ENCODE measurements around the gene DENND6B. TPM values are rescaled to one million over a fixed set of nuclear protein-coding genes. Genes with fewer than 3 reads are reported as not detected.

Gene DENND6B
- polyA plus RNA-seq, 1 donor from 2014 or later, result 51.0 TPM

DNA sequence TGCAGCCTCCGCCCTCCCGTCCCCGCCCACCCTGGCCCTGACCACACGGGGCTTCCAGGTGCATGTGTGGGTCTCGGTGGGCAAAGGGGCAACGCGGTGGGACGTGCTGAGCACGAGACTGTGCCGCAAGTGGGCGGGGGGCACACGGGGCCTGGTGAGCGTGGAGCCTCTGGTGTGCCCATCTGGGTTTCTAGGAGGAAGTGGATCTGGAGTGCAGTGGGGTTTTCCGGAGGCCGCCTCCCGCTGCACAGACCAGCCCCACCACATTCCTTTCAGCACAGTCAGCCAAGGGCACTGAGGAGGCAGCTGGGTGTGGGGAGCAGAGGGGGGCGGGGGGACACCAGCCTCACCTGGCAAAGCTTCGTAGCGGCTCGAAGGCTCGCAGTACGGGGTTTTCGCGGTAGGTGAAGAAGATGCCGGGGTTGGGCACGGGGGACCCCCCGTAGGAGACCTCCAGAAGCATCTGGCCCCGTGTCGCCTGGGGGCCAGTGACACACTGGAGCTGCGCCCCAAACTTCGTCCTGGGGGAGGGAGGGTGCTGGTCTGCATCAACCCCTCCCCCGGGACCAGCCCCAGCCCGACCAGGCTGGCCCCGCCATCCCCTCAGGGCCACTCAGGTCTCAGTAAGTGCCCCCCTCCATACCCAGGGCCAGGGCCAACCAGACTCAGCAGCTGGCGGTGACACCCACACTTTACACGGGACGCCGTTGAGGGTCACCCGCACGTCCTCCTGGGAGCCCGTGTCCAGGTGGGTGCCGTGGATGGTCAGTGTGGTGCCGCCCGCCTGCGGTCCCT, 44.3 kb downstream of the DENND6B start:
- Histone ChIP-seq H3K4me3 (ENCODE audit: low read length) (no peak overlapping the region), H3K9ac (ENCODE audit: low read length) (no peak overlapping the region), H3K36me3 (ENCODE audit: insufficient read depth, low read length) (no peaks in the 10 kb centered on the region), H4K20me1 (ENCODE audit: insufficient read depth) (no peaks in the 10 kb centered on the region), H2AFZ (ENCODE audit: low read depth, low read length) (no peak overlapping the region), H3K27me3 (ENCODE audit: insufficient read depth, low read depth, low read length) (no peaks in the 10 kb centered on the region), H3K9me3 (ENCODE audit: low read length) (no peaks in the 10 kb centered on the region), H3K27ac (ENCODE audit: low read length) (no peak overlapping the region), H3K9me2 (ENCODE audit: insufficient read depth, low read length) (no peaks in the 10 kb centered on the region), H3K4me2 (ENCODE audit: low read length) (no peak overlapping the region), H3F3A (ENCODE audit: insufficient read depth, low read length, poor library complexity, severe bottlenecking) (no peaks in the 10 kb centered on the region), H3K79me2 (replicated peaks; ENCODE audit: insufficient read depth, low read length) (no peaks in the 10 kb centered on the region)
- TF ChIP-seq EZH2 (IDR thresholded peaks at IDR 0.05; ENCODE audit: borderline replicate concordance, insufficient read depth, low read length, poor library complexity, severe bottlenecking) (no peak), RAD21 (conservative IDR thresholded peaks at IDR 0.05) (no peak), POLR2AphosphoS5 (IDR thresholded peaks at IDR 0.05) (no peak)

DNA sequence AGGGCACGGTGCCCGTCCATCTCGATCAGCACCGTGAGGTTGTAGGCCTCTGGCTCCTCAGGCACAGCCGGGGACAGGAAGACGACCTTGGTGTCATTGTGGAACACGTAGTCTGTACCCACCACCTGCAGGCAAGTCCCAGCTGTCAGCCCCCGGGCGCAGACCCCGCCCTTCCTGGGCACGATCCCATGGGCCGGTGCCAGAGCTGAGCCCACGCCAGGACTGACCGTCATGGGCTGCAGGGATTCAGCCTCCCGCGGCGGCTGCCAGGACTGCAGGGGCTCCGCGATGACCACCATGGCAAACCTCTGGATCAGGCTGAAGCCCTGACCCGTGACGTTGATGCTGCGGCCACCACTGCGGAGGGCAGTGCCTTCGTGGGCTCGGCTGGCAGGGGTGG, 44.9 kb downstream of the DENND6B start:
- H3K4me2 ChIP-seq (ENCODE audit: low read length), result no peak overlapping the region
- no peak overlapping the region for H3K4me3 ChIP-seq (ENCODE audit: low read length)
- H3K27ac ChIP-seq (ENCODE audit: low read length), result no peak overlapping the region

More for the DNA sequence above, 44.9 kb downstream of the DENND6B start:
- no peaks in the 10 kb centered on the region for H3K36me3 ChIP-seq (ENCODE audit: insufficient read depth, low read length)
- no peaks in the 10 kb centered on the region for H3K9me3 ChIP-seq (ENCODE audit: low read length)
- no peaks in the 10 kb centered on the region for H3K79me2 ChIP-seq (replicated peaks; ENCODE audit: insufficient read depth, low read length)
- TF ChIP-seq, protein P1, sequence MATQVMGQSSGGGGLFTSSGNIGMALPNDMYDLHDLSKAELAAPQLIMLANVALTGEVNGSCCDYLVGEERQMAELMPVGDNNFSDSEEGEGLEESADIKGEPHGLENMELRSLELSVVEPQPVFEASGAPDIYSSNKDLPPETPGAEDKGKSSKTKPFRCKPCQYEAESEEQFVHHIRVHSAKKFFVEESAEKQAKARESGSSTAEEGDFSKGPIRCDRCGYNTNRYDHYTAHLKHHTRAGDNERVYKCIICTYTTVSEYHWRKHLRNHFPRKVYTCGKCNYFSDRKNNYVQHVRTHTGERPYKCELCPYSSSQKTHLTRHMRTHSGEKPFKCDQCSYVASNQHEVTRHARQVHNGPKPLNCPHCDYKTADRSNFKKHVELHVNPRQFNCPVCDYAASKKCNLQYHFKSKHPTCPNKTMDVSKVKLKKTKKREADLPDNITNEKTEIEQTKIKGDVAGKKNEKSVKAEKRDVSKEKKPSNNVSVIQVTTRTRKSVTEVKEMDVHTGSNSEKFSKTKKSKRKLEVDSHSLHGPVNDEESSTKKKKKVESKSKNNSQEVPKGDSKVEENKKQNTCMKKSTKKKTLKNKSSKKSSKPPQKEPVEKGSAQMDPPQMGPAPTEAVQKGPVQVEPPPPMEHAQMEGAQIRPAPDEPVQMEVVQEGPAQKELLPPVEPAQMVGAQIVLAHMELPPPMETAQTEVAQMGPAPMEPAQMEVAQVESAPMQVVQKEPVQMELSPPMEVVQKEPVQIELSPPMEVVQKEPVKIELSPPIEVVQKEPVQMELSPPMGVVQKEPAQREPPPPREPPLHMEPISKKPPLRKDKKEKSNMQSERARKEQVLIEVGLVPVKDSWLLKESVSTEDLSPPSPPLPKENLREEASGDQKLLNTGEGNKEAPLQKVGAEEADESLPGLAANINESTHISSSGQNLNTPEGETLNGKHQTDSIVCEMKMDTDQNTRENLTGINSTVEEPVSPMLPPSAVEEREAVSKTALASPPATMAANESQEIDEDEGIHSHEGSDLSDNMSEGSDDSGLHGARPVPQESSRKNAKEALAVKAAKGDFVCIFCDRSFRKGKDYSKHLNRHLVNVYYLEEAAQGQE (IDR thresholded peaks at IDR 0.05; ENCODE audit: borderline replicate concordance), result no peak
- no peak for TF ChIP-seq POLR2AphosphoS5 (IDR thresholded peaks at IDR 0.05)
- no peak for TF ChIP-seq TAF1 (IDR thresholded peaks at IDR 0.05; ENCODE audit: low read depth)
- TF ChIP-seq SMC3 (conservative IDR thresholded peaks at IDR 0.05; ENCODE audit: poor library complexity), result no peak
- no peak for TF ChIP-seq RAD21 (conservative IDR thresholded peaks at IDR 0.05)
- TF ChIP-seq EP300 (conservative IDR thresholded peaks at IDR 0.05; ENCODE audit: poor library complexity, severe bottlenecking), result no peak
- TF ChIP-seq MXI1 (conservative IDR thresholded peaks at IDR 0.05; ENCODE audit: poor library complexity, severe bottlenecking), result no peak
- no peak for TF ChIP-seq CTCF (IDR thresholded peaks at IDR 0.05; ENCODE audit: poor library complexity, severe bottlenecking)
- no peak for TF ChIP-seq EZH2 (IDR thresholded peaks at IDR 0.05; ENCODE audit: borderline replicate concordance, insufficient read depth, low read length, poor library complexity, severe bottlenecking)
- H3K9ac ChIP-seq (ENCODE audit: low read length), result no peak overlapping the region
- H2AFZ ChIP-seq (ENCODE audit: low read depth, low read length), result no peak overlapping the region
- no peaks in the 10 kb centered on the region for H3F3A ChIP-seq (ENCODE audit: insufficient read depth, low read length, poor library complexity, severe bottlenecking)
- no peaks in the 10 kb centered on the region for H3K27me3 ChIP-seq (ENCODE audit: insufficient read depth, low read depth, low read length)
- H3K9me2 ChIP-seq (ENCODE audit: insufficient read depth, low read length), result no peaks in the 10 kb centered on the region
- no peaks in the 10 kb centered on the region for H4K20me1 ChIP-seq (ENCODE audit: insufficient read depth)
